Measurements from ENCODE around the gene ZNF346.

The ZNF346 gene

DNA sequence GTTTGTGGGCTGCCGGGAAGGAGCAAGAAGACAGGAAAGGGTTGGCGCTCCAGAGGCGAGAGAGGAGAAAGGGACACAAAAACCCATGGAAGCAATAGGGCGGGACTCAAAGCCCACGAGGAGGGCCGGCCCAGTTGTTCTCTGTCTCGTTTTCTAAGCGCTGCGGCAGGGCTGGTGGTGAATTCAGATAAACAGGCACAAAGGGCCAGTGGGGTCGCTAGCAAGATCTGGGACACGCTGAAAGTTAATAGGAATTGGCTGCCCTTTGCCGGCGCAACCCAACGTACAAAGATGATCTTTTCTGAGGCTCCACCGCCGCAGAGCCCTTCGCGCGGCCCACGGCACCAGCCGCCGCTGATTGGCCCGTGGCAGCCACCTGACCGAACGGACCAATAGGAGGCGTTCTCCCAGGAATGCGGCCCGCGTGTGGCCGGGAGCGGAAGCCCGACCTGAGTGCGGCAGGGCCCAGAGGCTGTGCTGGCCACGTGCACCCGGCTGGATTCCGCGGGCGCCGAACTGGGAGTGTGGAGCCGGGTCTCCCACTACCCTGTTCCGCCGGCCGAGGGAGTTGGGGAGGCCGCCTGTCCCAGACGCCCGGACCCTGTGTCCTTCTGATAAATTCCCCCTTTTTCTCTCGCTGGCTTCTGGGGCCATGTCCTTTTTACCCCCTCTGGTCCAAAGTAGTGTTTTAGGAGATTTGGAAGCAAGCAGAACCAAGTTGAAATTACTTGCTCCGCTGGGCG, 94.3 kb downstream of the ZNF346 start:
- Histone ChIP-seq H3K9me3 (replicated peaks in 1 of 11) (peaks cover 0 to 12% (median 0%) of the 10 kb centered on the region in 11 experiments; a peak in 3 of 22 replicates), H3K4me3 (no peak overlapping the region), H3K4me1 (peaks cover 0 to 21% (median 11%) of the 10 kb centered on the region in 10 experiments; a peak in 16 of 20 replicates), H3K4me2 (peak overlapping the region; percentile 13 to 60 (median 31); a peak in 18 of 22 replicates), H3K27me3 (no peaks in the 10 kb centered on the region), H4K20me1 (peaks cover 0 to 13% (median 0%) of the 10 kb centered on the region in 11 experiments; a peak in 1 of 22 replicates), H3K27ac (0 out of 22 replicates have a peak overlapping the region, but pooled peaks of 2 of the 11 experiments have one; percentile 5 to 38), H3K9ac (no peak overlapping the region), H3K36me3 (no peaks in the 10 kb centered on the region)
- TF ChIP-seq Cebpa-rat (IDR thresholded peaks at IDR 0.05), result no peak

DNA sequence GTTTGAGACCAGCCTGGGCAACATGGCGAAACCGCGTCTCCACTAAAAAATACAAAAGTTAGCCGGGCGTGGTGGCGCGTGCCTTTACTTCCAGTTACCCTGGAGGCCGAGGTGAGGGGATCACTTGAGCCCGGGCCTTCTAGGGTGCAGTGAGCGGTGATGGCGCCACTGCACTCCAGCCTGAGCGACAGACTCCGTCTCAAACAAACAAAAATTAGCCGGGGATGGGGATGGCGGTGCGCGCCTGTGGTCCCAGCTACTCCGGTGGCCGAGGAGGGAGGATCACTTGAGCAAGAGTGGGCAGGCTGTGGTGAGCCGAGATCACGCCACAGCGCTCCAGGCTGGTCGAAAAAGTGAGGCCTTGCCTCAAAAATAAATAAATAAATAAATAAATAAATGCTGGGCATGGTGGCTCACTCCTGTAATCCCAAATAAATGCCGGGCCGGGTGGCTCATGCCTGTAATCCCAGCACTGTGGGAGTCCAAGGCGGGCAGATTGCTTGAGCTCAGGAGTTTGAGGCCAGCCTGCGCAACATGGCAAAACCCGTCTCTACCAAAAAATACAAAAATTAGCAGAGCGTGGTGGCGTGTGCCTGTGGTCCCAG, 95.0 kb downstream of the ZNF346 start:
- no peaks in the 10 kb centered on the region for H3K36me3 ChIP-seq
- no peak overlapping the region for H3K9ac ChIP-seq
- H4K20me1 ChIP-seq, result peaks cover 0 to 10% (median 0%) of the 10 kb centered on the region in 11 experiments; a peak in 1 of 22 replicates
- peaks cover 0 to 12% (median 0%) of the 10 kb centered on the region in 11 experiments; a peak in 3 of 22 replicates for H3K9me3 ChIP-seq (replicated peaks in 1 of 11)
- peak overlapping the region in 1 of 11 experiments; percentile 18; a peak in 4 of 22 replicates for H3K4me2 ChIP-seq
- no peaks in the 10 kb centered on the region for H3K27me3 ChIP-seq
- H3K4me1 ChIP-seq, result peaks cover 0 to 21% (median 11%) of the 10 kb centered on the region in 10 experiments; a peak in 16 of 20 replicates
- no peak for TF ChIP-seq Cebpa-rat (IDR thresholded peaks at IDR 0.05)
- no peak overlapping the region for H3K4me3 ChIP-seq
- H3K27ac ChIP-seq, result no peak overlapping the region

DNA sequence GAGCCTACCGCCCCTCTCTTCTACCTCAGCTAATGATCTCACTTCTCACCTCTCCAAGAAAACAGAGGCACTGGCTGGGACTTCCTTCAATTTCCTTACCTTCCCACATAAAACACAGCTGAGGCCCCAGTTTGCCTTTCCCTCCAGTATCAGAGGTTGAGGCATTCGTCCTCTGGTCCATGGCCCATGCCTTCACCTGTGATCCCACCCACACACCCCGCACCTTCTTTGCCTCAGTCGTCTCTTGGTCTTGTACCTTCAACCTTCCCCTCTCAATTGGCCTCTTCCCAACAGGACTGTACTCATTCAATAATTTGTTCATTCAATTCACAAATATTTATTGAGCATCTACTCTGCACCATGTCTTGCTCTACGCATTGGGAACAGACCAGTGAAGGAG, 100.1 kb downstream of the ZNF346 start:
- H3K27ac ChIP-seq, result no peak overlapping the region
- no peak overlapping the region for H3K4me2 ChIP-seq
- H3K4me1 ChIP-seq, result peaks cover 11 to 21% (median 14%) of the 10 kb centered on the region in 10 experiments
- H3K9me3 ChIP-seq (replicated peaks in 1 of 11), result peaks cover 0 to 3% (median 0%) of the 10 kb centered on the region in 11 experiments; a peak in 2 of 22 replicates
- H3K9ac ChIP-seq, result no peak overlapping the region
- no peak for TF ChIP-seq Cebpa-rat (IDR thresholded peaks at IDR 0.05)
- H4K20me1 ChIP-seq, result no peaks in the 10 kb centered on the region
- no peak overlapping the region for H3K4me3 ChIP-seq
- H3K36me3 ChIP-seq, result no peaks in the 10 kb centered on the region
- H3K27me3 ChIP-seq, result no peaks in the 10 kb centered on the region

DNA sequence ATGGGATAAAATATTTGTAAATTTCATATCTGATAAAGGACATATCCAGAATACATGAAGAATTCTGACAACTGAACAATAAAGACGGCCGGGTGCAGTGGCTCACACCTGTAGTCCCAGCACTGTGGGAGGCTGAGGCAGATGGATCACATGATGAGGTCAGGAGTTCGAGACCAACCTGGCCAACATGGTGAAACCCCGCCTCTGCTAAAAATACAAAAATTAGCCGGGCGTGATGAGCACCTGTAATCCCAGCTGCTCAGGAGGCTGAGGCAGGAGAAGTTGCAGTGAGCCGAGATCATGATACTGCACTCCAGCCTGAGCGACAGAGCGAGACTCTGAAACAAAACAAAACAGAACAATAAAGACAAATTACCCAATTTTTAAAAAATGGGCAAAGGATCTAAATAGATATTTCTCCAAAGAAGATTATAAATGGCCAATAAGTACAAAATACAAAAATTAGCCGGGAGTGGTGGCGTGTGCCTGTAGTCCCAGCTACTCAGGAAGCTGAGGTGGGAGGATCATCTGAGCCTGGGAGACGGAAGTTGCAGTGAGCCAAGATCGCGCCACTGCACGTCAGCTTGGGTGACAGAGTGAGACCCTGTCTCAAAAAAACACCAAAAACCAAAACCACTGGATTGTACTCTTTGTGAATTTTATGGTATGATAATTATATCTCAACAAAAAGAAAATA, 101.4 kb downstream of the ZNF346 start:
- H3K4me2 ChIP-seq, result peak overlapping the region; percentile 31 to 70 (median 52)
- peaks cover 24 to 28% (median 26%) of the 10 kb centered on the region in 10 experiments for H3K4me1 ChIP-seq
- H3K36me3 ChIP-seq, result no peaks in the 10 kb centered on the region
- no peaks in the 10 kb centered on the region for H3K27me3 ChIP-seq
- H3K4me3 ChIP-seq, result no peak overlapping the region
- H3K9ac ChIP-seq, result 0 out of 22 replicates have a peak overlapping the region, but pooled peaks of 1 of the 11 experiments have one; percentile 5
- no peaks in the 10 kb centered on the region for H3K9me3 ChIP-seq (replicated peaks in 1 of 11)
- H3K27ac ChIP-seq, result peak overlapping the region in 6 of 11 experiments; percentile 4 to 59 (median 29); a peak in 8 of 22 replicates
- H4K20me1 ChIP-seq, result no peaks in the 10 kb centered on the region
- TF ChIP-seq Cebpa-rat (IDR thresholded peaks at IDR 0.05), result no peak

DNA sequence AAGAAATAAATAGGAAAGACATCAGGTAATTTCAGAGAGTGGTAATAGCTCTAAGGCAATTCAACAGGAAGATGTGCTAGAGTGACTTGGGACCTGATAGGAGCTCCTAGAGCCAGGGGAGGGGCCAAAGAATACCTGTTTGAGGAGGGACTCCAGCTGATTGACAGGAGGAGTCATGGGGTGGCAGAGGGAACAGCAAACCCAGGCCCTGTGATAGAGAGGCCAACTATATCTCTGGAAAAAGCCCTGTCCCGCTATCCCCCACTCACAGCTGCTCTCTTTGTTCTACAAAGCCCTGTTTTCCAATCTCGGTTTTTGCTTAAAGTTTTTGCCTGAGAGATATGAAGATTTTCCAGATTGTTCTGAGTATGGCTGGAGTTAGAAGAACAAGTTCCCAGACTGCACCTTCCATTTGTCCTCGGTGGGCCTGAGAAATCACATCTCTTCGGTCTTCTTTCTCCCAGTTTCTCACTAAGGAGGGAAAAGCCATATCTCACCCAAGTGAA, 102.0 kb downstream of the ZNF346 start:
- Histone ChIP-seq H3K27ac (peak overlapping the region in 7 of 11 experiments; percentile 4 to 59 (median 32); a peak in 8 of 22 replicates), H3K36me3 (no peaks in the 10 kb centered on the region), H3K27me3 (no peaks in the 10 kb centered on the region), H3K9ac (0 out of 22 replicates have a peak overlapping the region, but pooled peaks of 1 of the 11 experiments have one; percentile 5), H3K4me3 (no peak overlapping the region), H3K4me1 (peaks cover 30 to 34% (median 32%) of the 10 kb centered on the region in 10 experiments), H4K20me1 (no peaks in the 10 kb centered on the region), H3K9me3 (replicated peaks in 1 of 11) (no peaks in the 10 kb centered on the region), H3K4me2 (peak overlapping the region; percentile 31 to 70 (median 52))
- no peak for TF ChIP-seq Cebpa-rat (IDR thresholded peaks at IDR 0.05)

DNA sequence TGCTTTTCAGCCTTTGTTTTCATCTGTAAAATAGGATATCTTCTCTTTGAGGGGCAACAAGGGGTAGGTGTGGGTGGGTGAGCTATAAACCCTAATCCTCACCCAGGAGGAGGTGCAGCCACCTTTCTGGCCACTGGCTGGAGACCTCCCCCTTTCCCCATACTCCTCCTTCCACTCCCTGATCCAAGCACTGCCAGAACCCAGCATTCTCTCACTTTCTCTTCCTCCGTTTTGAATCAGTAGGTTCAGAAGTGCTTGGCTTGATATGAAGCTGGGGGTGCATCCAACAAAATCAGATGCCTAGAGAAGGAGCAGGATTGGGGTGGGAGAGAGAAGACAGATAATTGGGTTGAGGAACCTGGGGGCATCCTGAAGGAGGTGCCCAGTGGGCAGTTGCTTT, 104.3 kb downstream of the ZNF346 start:
- H3K27ac ChIP-seq, result no peak overlapping the region
- peaks cover 37 to 46% (median 41%) of the 10 kb centered on the region in 10 experiments for H3K4me1 ChIP-seq
- no peak for TF ChIP-seq Cebpa-rat (IDR thresholded peaks at IDR 0.05)
- H3K4me3 ChIP-seq, result no peak overlapping the region
- H3K9ac ChIP-seq, result no peak overlapping the region
- H3K27me3 ChIP-seq, result no peaks in the 10 kb centered on the region
- no peaks in the 10 kb centered on the region for H3K9me3 ChIP-seq (replicated peaks in 1 of 11)
- no peaks in the 10 kb centered on the region for H4K20me1 ChIP-seq
- no peaks in the 10 kb centered on the region for H3K36me3 ChIP-seq
- no peak overlapping the region for H3K4me2 ChIP-seq

DNA sequence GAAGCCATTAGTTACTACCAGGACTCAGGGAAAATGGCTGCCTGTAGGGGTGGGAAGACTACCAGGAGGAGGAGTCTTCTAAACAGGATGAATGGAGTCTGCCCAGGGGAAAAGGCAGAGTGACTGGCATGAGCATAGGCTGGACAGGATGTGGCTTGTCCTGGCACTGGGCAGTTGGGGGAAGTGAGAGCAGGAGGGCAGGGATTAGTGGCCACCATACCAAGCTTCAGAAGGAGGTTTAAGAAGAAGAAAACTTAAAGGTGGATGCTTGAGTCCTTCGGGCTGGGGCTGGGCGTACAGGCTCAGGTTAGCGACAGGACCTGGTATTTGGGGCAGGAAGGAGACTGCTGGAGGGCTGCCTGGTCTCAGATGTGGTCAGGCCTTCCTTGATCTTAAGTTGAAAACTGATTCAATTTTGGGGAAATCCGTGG, 106.1 kb downstream of the ZNF346 start:
- Histone ChIP-seq H3K9me3 (replicated peaks in 1 of 11) (no peaks in the 10 kb centered on the region), H3K4me2 (peak overlapping the region; percentile 50 to 84 (median 72)), H3K27ac (peak overlapping the region in 9 of 11 experiments; percentile 13 to 80 (median 42); a peak in 16 of 22 replicates), H3K9ac (peak overlapping the region in 3 of 11 experiments; percentile 10 to 56 (median 36); a peak in 5 of 22 replicates), H3K27me3 (no peaks in the 10 kb centered on the region), H3K36me3 (no peaks in the 10 kb centered on the region), H4K20me1 (no peaks in the 10 kb centered on the region), H3K4me1 (peaks cover 43 to 49% (median 46%) of the 10 kb centered on the region in 10 experiments), H3K4me3 (peak overlapping the region in 1 of 10 experiments; percentile 0; a peak in 2 of 20 replicates)
- no peak for TF ChIP-seq Cebpa-rat (IDR thresholded peaks at IDR 0.05)

DNA sequence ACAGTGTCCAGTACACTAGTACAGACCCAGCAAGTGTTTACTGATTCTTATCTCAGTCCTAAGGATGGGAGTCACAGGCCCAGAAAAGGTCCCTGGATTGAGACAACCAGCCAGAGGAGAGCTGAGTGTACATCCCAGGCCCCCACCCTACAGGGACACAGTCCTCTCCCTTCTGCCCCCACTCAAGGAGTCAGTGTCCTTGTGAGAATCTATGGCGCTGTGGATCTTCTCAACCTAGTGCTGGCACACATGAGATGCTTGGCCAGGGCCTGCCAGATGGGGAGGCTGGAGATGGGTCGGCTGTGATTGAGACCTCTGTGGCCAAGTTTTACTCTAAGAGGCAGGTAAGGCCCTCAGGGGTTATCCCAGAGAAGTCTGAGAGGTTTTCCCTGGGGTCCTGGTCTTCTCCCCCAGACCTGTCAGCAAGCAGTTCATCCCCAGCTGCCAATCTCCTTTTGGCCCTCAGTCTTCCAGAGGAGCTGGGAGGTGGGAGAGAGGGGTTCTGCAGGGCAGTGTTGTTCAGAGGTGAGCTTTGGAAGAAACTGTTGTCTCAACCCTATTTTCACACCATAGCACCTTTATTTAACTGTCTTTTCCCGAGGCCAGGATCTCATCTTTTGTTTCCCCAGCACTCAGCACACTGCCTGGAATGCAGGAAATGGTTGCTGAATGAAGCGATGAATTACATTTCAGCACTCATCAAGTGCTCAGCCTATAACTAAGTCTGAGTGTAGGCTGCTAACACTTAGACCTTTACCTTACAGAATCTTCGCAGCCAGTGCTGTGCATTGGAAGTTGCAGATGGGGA, 107.9 kb downstream of the ZNF346 start:
- no peak overlapping the region for H3K4me3 ChIP-seq
- no peak for TF ChIP-seq Cebpa-rat (IDR thresholded peaks at IDR 0.05)
- no peak overlapping the region for H3K9ac ChIP-seq
- no peaks in the 10 kb centered on the region for H3K9me3 ChIP-seq (replicated peaks in 1 of 11)
- peaks cover under 1 to 5% (median 4%) of the 10 kb centered on the region in 11 experiments; a peak in 16 of 22 replicates for H3K36me3 ChIP-seq
- no peaks in the 10 kb centered on the region for H4K20me1 ChIP-seq
- H3K27ac ChIP-seq, result no peak overlapping the region
- peak overlapping the region in 8 of 11 experiments; percentile 12 to 83 (median 66); a peak in 12 of 22 replicates for H3K4me2 ChIP-seq
- no peaks in the 10 kb centered on the region for H3K27me3 ChIP-seq
- peaks cover 38 to 49% (median 41%) of the 10 kb centered on the region in 10 experiments for H3K4me1 ChIP-seq

All from BLaER1 treated with 17β-estradiol and CSF1 and Interleukin-3, amounts not matched to agents 10 nM and 100 nM (cell line).